Prostate gland (tissue), 2 donors: ENCODE results near the gene ADAMTSL2. TPM values are rescaled to one million over a fixed set of nuclear protein-coding genes. Genes with fewer than 3 reads are reported as not detected.

Experiments
- DNase-seq: peaks from one replicate; pipeline ENCODE4 v3.0.0-alpha.2; 2019; ENCODE audit warnings: low spot score
- H3K27ac ChIP-seq, 2 donors: fragments of 200-600 bp; sonication (generic); 2 replicates each; pipeline ENCODE4 v1.5.1; 2017 to 2019
- H3K27me3 ChIP-seq: fragments of 200-600 bp; sonication (generic); replicated peaks from 2 replicates; pipeline ENCODE4 v1.5.1; 2019; ENCODE audit not compliant: insufficient read depth
- H3K36me3 ChIP-seq, 2 donors: fragments of 200-600 bp; sonication (generic); 1 replicate in 1 of 2; 2 replicates in 1 of 2; pipeline versions ENCODE4 v1.5.1 to v1.8.1; 2017 to 2019
- H3K4me1 ChIP-seq: fragments of 200-600 bp; sonication (generic); replicated peaks from 2 replicates; pipeline ENCODE4 v1.5.1; 2019
- H3K4me3 ChIP-seq, 2 donors: fragments of 200-600 bp; sonication (generic); 2 replicates each; pipeline ENCODE4 v1.5.1; 2017 to 2019
- H3K9me3 ChIP-seq: fragments of 200-600 bp; sonication (generic); 2 replicates; pipeline ENCODE4 v1.5.1; 2017
- POLR2A ChIP-seq: fragments of 450-650 bp; IDR thresholded peaks from one replicate; pipeline ENCODE4 v1.6.1; 2016; ENCODE audit warnings: antibody characterized with exemption, mild to moderate bottlenecking
- POLR2AphosphoS5 ChIP-seq: sonication (generic); formaldehyde crosslinking; IDR thresholded peaks from one replicate; pipeline ENCODE4 v1.6.1; 2017; ENCODE audit warnings: antibody characterized with exemption
- WGBS: methylation state at CpG from one replicate; pipeline ENCODE4 v1.1.5; 2018; 5-methylcytosine and 5-hydroxymethylcytosine counted together
- intact Hi-C: fragments of 100-400 bp; cut with DNase I; formaldehyde crosslinking; loops from one replicate; pipeline ENCODE4 v1.14.2; 2022
- total RNA-seq, 2 donors: library from RNA; depleted of rRNA; stranded (reverse); fragments of >200 nt; gene quantifications; one replicate each; pipeline ENCODE4 v1.1.0, GENCODE V29; 2016
- TF ChIP-seq, protein P1 (sequence below), 4 experiments: fragments of 200-600 bp in 2 of 4; fragments of 450-650 bp in 2 of 4; sonication (generic) in 2 of 4; IDR thresholded peaks; 1 replicate in 3 of 4; 2 replicates in 1 of 4; pipeline ENCODE4 v1.5.1; 2016 to 2019; ENCODE audit warnings: antibody characterized with exemption in 4 of 4, mild to moderate bottlenecking in 2 of 4, moderate library complexity in 2 of 4

The ADAMTSL2 gene
- total RNA-seq, 2 donors from 2014 or later: 1.6 to 11.6 TPM

DNA sequence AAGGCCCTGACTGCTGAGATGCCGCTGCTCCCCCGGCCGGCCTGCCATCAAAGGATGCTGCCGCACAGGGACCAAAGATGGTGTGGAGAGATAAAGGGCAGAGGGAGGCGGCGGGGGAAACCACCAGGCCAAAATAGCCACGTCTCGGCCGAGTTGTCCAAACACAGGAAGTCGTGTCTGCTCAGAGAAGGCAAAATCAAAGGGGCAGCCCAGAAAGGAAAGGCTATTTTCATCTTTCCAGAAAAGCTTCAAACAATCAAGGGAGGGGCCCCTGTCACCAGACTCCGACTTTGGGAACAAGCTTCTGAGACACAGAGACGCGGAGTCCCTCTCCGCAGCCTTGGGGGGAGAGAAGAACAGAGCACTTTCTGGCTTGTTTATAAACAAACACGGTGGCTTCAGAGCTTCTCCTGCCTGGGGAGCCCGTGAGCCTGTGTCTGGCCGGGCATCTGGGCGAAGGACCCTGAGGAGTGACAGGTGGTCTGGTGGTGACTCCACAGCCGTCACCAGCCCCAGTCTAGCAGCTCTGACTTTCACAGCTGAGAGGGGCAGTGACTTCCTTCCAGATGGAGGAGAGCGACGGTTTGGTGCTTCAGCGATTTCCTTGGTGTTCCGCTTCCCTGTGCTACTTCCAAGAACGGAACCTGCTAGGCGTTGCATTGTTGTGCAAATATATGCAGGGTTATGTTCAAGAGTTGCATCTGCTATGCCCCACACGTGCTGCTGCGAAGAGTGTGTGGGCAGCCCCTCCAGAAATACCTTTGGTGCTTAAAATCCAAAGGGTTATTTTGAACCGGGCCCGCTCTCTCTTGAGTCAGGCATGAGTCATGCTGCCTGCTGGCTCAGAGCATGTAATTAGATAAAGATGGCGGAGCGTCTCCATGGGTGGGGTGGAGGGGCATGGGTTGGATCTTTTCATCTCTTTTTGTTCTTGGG, 24.0 kb downstream of the ADAMTSL2 start:
- H3K27ac ChIP-seq: peak overlapping the region; percentile 40 to 55
- peaks cover 4% of the 10 kb centered on the region for H3K4me1 ChIP-seq
- no peak overlapping the region for H3K4me3 ChIP-seq
- WGBS: 49% methylated on average over 31 of the region's 31 CpGs
- intact Hi-C loops: no loop called here
- H3K36me3 ChIP-seq: no peaks in the 10 kb centered on the region
- no peaks in the 10 kb centered on the region for H3K9me3 ChIP-seq
- no peaks in the 10 kb centered on the region for H3K27me3 ChIP-seq
- no peak for DNase-seq
- TF ChIP-seq, protein P1, sequence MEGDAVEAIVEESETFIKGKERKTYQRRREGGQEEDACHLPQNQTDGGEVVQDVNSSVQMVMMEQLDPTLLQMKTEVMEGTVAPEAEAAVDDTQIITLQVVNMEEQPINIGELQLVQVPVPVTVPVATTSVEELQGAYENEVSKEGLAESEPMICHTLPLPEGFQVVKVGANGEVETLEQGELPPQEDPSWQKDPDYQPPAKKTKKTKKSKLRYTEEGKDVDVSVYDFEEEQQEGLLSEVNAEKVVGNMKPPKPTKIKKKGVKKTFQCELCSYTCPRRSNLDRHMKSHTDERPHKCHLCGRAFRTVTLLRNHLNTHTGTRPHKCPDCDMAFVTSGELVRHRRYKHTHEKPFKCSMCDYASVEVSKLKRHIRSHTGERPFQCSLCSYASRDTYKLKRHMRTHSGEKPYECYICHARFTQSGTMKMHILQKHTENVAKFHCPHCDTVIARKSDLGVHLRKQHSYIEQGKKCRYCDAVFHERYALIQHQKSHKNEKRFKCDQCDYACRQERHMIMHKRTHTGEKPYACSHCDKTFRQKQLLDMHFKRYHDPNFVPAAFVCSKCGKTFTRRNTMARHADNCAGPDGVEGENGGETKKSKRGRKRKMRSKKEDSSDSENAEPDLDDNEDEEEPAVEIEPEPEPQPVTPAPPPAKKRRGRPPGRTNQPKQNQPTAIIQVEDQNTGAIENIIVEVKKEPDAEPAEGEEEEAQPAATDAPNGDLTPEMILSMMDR (IDR thresholded peaks at IDR 0.05): no peak
- peak; percentile 3 for TF ChIP-seq POLR2AphosphoS5
- no peak for TF ChIP-seq POLR2A

DNA sequence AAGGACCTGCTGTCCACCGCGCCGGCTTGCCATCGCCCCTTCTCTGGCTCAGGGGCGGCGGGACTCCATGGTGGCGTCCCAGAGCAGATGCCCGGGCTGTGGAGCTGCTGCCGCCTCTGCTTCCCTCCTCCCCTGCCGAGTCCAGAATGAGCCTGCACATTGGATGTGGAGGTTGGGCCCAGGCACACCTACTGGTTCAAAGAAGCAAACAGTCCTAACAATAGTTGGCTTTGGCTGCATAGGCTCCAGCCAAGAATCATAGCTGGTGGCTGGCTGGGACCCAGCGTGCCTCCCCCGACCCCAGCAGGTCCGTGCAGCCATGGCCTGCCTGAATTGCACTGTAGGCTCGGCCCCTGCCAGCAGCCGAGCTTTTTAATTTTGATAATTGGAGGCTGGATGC, 25.8 kb downstream of the ADAMTSL2 start:
- DNase-seq: peak; percentile 68

DNA sequence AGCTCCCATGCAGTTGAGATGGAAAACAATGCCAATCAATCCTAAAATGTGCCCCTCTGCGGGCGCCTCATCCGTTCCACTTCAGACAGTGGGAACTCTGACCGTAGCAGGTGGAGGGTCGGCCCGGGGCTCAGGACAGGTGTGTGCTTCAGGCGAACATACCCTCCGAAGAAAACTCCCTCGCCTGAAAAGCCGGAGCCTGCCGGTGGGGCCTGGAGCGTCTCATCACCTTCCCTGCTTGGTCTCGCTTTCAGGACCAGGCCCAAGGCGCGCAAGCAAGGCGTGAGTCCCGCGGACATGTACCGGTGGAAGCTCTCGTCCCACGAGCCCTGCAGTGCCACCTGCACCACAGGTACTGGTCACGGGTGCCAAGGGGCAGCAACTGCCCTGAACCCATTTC, 26.4 kb downstream of the ADAMTSL2 start:
- H3K36me3 ChIP-seq: no peaks in the 10 kb centered on the region
- no peaks in the 10 kb centered on the region for H3K9me3 ChIP-seq
- intact Hi-C loops: no loop called here
- peaks cover 4% of the 10 kb centered on the region for H3K4me1 ChIP-seq
- no peaks in the 10 kb centered on the region for H3K27me3 ChIP-seq
- H3K27ac ChIP-seq: no peak overlapping the region
- no peak for DNase-seq
- 96% methylated on average over 22 of the region's 22 CpGs for WGBS
- TF ChIP-seq, protein P1 (IDR thresholded peaks at IDR 0.05): no peak
- TF ChIP-seq POLR2A: no peak
- TF ChIP-seq POLR2AphosphoS5: no peak
- H3K4me3 ChIP-seq: no peak overlapping the region

More for the DNA sequence above, 25.8 kb downstream of the ADAMTSL2 start:
- Histone ChIP-seq H3K9me3 (no peaks in the 10 kb centered on the region), H3K4me3 (no peak overlapping the region), H3K36me3 (no peaks in the 10 kb centered on the region), H3K4me1 (peaks cover 4% of the 10 kb centered on the region), H3K27me3 (no peaks in the 10 kb centered on the region), H3K27ac (peak overlapping the region in 1 of 2 donors; percentile 5)
- TF ChIP-seq POLR2AphosphoS5 (peak; percentile 81), POLR2A (peak; percentile 18)
- TF ChIP-seq, protein P1 (IDR thresholded peaks at IDR 0.05): peak in 2 of 4 experiments; percentile 28 to 31
- intact Hi-C loops: no loop called here
- 22% methylated on average over 15 of the region's 15 CpGs for WGBS

DNA sequence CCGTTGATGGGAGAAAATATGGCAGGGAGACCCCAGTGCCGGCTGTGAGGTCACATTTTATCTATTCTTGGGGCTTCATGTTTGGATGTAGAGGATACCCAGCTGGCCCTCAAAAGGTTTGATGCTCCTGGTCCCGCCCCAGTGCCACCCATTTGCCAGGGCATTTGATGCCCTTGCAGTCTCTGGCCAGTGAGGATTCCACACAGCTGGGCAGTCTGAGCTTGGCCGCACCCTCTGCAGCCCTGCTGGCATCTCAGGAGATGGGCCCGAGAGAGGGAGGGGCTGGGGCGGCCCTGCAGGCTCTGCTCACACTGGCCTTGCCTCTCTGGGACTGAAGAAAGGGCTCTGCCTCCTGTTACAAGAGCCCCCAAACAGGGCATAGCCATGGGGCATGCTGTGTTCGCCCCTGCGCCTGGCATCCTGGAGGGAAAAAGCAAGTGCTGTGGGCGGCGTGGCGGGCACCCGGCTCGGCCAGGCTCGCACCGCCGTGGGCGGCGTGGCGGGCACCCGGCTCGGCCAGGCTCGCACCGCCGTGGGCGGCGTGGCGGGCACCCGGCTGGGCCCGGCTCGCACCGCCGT, 27.6 kb downstream of the ADAMTSL2 start:
- H3K4me3 ChIP-seq: no peak overlapping the region
- H3K27ac ChIP-seq: no peak overlapping the region
- DNase-seq: no peak
- no peaks in the 10 kb centered on the region for H3K9me3 ChIP-seq
- intact Hi-C loops: no loop called here
- TF ChIP-seq, protein P1 (IDR thresholded peaks at IDR 0.05): no peak
- TF ChIP-seq POLR2A: no peak
- no peak for TF ChIP-seq POLR2AphosphoS5
- WGBS: 93% methylated on average over 26 of the region's 32 CpGs
- no peaks in the 10 kb centered on the region for H3K36me3 ChIP-seq
- H3K27me3 ChIP-seq: no peaks in the 10 kb centered on the region
- peaks cover 4% of the 10 kb centered on the region for H3K4me1 ChIP-seq
